ENCODE data around the gene AKAP7.
"Not testable (repeated sequence)": the region's sequence is repeated elsewhere in the genome, so short reads cannot be mapped to it uniquely, and the experiment has no call there.

Gene AKAP7

DNA sequence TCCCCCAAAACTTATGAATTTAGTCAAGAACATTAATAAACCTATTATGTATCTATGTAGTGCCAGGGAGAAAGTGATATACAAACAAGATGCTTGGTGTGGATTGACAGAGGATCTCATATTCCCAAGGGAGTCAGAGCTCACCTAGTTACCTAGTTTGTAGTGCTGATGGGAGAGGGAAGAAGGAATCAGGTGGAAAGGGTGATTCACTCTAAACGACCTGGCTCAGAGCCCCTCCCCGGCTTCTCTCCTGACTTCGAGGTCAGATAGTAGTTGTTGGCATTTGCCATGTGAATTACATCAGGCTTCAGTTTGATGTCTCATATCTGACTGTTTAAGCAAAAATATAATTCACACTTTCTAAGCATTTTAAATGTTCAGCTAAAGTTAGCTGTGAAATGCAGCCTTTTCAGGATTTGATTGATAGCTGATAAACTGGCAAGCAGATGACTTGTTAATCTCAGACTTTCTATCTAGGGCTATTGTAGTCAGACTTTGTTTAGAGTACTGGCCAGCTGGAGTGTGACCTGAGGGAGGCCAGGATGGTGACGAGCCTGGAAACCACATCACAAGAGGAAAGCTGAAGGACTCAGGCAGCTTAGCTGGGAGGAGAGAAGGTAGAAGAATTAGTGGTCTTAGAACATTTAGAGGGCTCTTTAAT is 123.7 kb downstream of the AKAP7 start:
- DNase-seq = no peak

- not testable (repeated sequence) for DNase-seq
Measured at GRCh38 chr6:131260960-131261359, 125.7 kb downstream of the AKAP7 start.

DNA sequence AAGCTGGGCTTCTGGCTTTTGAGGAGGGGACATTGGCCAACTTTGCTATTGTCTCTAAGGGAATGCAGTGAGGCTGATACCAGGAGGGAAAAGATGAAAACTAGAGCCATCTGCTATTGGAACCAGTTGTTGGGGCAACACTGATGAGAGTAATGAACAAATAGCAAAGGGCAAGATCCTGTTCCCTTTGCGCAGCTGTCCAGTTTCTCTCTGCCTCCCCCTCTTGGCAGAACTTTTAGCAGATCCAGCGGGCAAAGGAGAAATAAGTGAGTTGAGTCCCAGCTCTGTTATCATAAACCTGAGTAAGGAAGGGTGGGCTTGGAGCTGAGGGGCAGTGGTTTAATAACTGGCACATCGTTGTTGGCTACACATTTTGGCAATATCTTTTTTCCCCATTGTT is 126.8 kb downstream of the AKAP7 start:
- no peak for DNase-seq

DNA sequence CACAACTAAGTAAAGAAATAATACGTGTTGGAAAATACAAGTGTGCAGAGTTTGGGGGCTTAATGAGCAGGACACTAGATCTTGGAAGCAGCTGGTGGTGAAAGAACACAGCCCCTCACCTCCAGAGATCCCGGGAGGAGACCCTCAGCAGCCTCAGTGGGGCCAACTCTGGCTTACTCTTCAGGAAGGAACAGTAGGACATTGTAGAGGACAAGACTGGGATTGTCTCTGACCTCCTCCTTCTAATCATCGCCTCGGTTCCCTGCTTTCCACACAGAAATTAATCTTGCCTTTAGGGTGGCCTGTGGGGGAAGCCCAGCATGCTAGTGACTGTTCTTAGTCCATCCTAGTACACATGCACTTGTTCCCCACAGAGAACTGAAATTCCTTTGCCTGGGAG is 130.7 kb downstream of the AKAP7 start:
- DNase-seq = no peak

DNA sequence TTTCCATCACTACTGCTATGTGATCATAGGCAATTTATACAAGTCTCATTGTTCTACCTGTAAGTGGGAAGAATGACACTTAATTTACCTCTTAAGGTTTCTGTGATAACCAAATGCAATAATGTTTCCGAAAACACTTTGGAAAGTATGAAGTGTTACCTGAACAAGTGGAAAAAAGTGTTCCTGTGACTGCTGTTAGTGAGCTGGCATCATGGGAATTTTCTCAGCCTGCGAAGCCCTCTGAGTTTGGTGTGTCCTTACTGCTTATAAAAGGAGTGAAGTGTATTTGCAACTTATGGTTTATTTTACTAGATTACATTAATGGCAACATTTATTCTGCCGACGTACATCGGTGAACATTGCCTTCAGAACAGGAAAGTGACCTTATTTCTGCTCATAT is 133.0 kb downstream of the AKAP7 start:
- DNase-seq = no peak

DNA sequence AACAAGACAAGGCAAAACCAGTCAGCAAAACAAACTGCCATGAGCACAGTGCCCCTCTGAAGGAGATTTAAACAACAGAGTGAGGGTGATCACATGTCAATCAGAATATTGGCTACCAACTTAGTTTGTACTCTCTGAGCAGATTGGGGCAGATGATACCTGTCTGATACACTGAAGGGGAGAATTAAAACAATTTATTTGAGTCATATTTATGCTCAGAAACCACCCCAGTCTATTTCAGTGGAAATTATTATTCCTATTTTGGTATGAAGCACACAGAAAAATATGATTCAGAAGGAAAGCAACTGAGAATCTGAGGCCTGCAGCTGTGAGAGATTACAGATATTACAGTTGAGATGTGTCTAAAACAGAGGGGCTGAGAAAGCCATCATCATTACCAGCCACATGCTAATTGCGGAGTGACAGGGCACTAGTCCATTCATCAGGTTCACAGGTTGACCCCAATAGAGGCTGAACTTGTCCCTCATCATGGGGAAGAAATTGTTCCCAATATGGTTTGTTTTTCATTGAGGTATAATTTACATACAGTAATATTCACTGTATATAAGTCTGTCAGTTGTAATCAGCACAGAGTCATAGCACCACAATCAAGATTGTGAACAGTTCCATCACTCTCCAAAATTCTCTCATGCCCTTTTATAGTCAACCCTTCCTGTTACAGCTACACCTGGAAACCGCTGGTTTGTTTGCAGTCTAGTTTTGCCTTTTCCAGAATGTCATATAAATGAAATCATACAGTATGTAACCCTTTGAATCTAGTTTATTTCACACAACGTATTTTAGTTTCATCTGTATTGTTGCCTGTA is 134.5 kb downstream of the AKAP7 start:
- DNase-seq = no peak

GRCh38 chr6:131270534-131270933 is 135.3 kb downstream of the AKAP7 start:
- no peak for DNase-seq

GRCh38 chr6:131275273-131275672 is 140.0 kb downstream of the AKAP7 start:
- no peak for DNase-seq

- no peak for DNase-seq
Measured at GRCh38 chr6:131277591-131277990, 142.3 kb downstream of the AKAP7 start.

DNA sequence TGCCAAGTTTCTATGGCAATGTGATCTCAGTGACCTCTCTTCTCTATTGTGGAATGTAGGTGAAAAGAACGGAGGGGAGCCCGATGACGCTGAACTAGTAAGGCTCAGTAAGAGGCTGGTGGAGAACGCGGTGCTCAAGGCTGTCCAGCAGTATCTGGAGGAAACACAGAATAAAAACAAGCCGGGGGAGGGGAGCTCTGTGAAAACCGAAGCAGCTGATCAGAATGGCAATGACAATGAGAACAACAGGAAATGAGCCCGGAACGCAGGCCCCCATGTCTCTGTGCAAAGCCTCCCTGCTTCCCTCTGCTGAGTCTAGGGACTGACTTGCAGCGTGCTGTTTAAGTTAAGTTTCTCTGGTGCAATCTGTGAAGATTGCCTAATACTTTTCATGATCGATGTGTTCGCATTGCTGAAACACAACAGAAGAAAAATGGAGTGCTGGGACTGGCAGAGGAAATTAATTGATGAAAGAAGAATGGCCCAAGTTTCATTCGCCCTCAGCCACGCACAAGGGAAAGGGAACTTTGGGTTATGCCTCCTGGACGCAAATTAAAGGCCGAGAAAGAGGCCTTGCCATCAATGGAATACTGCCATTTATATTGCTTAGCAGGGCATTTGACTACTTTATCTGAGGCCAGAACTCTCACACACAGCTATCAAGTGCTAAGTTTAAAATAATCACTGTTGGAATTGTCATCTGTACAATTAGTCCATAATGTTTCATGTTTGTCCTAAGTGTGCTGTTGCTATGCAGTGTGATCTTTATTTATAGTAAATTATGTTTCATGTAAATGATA is 146.4 kb downstream of the AKAP7 start:
- DNase-seq = no peak

DNA sequence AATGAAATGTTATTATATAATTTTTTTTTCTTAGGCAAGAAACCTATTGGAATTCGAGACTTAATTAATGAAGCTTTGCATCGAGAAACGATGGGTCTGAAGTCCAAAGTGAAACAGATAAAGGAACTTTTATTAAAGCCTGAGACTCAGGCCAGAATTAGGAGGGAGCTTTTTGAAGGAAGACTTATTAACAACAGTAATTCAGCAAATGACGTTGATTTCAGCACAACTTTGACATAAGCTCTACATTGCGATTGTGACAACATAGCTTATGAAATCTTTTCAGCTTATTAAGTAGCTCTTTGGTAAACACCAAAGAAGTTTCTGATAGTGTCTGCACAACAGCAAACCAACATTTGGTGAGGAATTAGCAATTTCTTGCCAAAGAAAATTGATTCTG is 147.1 kb downstream of the AKAP7 start:
- DNase-seq = no peak

DNA sequence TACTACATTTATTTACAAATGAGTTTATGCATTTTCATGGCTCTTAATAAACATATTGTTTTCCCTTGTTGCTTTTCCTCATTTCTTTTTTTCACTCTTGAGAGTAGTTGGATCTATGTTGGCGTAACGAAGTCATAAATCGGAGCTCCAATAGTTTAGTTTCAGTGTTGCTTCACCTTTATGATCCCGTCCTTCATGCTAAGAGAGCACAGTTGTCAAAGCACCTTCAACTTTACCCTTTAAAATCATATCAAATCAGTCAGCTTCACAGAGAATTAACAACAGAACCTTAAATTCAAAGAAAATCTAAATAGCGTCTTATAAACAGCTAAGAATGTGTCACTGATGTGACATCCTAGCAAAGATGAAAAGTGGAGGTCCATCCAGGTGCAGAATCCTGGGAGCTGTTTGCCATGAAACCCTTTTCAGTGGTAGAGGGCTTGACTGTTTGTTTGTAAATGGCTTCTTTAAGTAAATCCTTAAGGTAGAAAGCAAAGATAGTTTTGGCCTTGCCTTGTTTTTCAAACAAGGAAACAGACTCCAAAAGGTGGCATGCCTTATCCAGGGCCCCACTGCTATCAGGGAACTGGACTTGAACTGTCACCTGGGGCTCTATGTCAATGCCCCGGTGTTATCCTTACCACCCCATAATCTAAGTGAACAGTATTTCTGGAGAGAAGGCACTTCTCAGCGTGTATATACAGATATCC is 148.4 kb downstream of the AKAP7 start:
- DNase-seq = no peak

- DNase-seq = no peak
Measured at GRCh38 chr6:131285548-131285947, 150.3 kb downstream of the AKAP7 start.

DNA sequence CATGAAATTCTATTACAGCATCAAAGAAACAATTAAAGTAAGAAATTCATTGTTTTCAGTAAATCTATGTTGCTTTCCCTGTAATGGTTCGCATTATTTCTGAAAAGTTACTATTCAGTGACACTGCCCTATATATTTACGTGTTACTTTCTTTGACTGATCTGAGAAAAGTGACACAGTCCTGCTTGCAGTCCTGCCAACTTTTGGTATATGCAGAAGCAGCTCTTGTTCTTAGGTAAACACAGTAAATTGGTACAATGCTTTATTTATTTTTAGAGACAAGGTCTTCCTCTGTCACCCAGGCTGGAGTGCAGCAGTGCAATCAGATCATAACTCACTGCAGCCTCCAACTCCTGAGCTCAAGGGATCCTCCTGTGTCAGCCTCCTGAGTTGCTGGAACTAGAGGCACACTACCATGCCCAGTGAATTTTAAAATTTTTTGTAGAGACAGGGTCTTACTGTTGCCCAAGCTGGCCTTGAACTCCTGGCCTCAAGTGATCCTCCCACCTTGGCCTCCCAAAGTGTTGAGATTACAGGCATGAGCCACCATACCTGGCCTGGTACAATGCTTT is 151.3 kb downstream of the AKAP7 start:
- no peak for DNase-seq

DNA sequence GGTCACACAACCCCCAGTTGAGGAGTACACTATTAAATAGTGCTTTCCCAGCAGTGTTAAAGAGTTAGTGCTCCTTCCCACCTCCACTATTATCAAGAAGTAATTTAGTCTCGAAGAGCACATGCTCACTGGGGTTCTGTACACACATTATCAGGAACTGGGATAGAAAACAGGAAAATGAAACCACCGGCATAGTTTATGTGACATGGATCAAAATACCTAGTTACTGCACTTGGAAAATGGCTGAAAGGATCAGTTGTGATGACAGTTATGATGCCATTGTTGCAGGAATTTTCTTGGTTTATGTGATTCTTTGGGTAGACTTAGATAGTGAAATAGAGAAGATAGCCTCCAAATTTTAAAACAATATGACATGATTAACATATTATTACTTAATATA is 152.9 kb downstream of the AKAP7 start:
- no peak for DNase-seq

DNA sequence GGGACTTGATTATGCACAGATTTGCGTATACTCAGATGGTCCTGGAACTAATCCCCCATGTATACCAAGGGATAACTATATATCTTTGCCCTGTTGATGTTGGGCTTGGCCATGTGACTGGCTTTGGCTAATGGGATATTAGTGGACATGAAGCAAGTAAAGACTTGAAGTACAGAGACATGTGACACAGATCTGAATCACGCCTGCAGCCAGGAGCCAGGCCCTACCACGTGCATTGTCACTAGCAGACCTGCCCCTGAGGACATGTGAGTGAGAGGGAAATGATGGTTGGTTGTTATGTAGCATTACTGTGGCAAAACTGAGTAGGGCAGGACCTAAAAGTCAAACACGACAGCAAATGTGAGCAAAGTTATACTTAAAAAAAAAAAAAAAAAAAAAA is 155.7 kb downstream of the AKAP7 start:
- no peak for DNase-seq

GRCh38 chr6:131292145-131292938 is 157.1 kb downstream of the AKAP7 start:
- DNase-seq = no peak

DNA sequence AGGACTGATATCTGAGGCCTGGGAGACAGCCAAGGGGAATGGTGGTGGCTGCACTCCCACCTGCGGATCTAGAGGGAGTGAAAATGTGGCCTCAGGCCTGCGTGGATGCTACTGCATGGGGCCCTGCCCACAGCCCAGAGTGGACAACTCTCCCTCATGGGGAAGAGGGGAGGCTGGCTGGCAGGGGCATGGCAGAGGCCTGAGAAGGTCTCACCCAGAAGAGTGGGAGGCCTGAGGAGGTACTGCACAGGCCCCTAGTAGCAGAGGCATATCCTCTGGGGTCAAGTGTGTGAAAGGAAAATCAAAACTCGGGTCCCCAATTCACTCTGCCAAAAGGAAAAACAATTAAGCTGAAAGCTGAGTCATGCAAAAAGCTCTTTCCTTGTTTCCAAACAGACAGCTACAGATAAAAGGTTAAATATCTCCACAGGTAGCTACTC is 158.2 kb downstream of the AKAP7 start:
- no peak for DNase-seq

DNA sequence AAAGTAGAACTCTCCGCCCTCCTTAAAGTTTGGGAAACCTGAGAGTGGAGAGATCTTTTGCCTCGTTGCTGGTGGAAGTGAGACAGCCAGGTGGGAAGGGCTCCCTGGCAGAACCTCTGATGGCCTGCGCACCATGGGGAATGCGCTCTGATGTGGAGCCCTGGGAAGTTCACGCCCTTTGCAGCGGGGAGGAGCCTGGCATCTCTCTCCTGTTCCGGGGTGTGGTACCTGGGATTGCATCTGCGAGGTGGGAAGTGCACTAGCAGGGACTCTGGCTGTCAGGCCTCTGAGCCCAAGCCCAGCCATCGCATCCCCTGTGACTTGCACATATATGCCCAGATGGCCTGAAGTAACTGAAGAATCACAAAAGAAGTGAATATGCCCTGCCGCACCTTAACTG is 159.8 kb downstream of the AKAP7 start:
- no peak for DNase-seq

GRCh38 chr6:131300826-131301225 is 165.6 kb downstream of the AKAP7 start:
- DNase-seq = not testable (repeated sequence)

DNA sequence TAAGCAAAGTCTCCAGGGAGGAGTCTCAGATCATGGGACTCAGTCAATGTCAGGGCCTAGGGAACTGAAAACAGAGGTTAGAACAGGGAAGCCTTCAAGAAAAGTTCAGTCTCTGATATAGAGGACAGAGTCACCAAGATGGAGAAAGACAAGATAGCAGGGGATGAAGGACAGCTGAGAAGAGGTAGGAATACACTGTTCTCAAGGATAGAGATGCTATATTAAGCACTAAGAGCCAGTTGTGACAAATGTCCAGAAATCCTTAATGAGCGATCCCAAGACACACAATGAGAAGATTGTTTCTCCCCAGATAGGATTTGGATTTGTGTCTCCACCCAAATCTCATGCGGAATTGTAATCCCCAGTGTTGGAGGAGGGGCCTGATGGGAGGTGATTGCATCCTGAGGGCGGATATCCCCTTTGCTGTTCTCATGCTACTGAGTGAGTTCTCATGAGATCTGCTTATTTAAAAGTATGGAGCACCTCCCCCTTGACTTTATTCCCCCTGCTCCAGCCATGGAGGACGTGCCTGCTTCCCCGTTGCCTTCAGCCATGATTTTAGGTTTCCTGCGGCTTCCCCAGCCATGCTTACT is 168.2 kb downstream of the AKAP7 start:
- no peak for DNase-seq
